Sigmoid colon (tissue), 4 donors: ENCODE measurements around the gene TWF1.

Experiments
- EP300 ChIP-seq, 4 donors: sonication (generic); formaldehyde crosslinking; IDR thresholded peaks; one replicate each; pipeline ENCODE4 v1.6.1; 2017; ENCODE audit warnings: antibody characterized with exemption in 4 of 4
- POLR2A ChIP-seq, 2 donors: fragments of 450-650 bp; IDR thresholded peaks; one replicate each; pipeline ENCODE4 v1.6.1; 2016; ENCODE audit warnings: antibody characterized with exemption in 2 of 2, mild to moderate bottlenecking in 2 of 2, moderate library complexity in 2 of 2
- POLR2AphosphoS5 ChIP-seq, 4 donors: sonication (generic); formaldehyde crosslinking; IDR thresholded peaks; one replicate each; pipeline ENCODE4 v1.6.1; 2017; ENCODE audit warnings: antibody characterized with exemption in 4 of 4
- TF ChIP-seq, protein P1 (sequence below), 4 experiments: fragments of 450-650 bp in 3 of 4; fragments of 200-600 bp in 1 of 4; IDR thresholded peaks; one replicate each; pipeline ENCODE4 v1.5.1; 2016 to 2019; ENCODE audit warnings: antibody characterized with exemption in 4 of 4, mild to moderate bottlenecking in 3 of 4, moderate library complexity in 2 of 4

DNA sequence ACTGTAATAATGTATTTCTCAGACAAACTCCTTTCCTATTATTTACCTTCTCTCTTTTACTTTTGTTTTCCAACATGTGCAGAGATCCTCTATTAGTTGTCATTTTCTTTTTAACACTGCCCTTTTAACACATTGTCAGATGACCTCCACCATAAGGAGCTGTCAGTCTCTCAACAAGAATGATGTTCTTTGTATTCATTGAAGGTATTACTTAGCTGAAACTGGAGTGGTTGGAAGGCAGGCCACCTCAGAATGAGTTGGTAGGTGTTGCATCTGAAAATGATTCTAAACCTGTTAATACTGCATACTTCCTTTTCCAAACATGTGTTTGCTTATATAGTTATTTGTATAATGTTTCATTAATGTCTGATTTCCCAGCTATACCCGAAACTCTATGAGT is 46.6 kb upstream of the TWF1 start:
- TF ChIP-seq, protein P1, sequence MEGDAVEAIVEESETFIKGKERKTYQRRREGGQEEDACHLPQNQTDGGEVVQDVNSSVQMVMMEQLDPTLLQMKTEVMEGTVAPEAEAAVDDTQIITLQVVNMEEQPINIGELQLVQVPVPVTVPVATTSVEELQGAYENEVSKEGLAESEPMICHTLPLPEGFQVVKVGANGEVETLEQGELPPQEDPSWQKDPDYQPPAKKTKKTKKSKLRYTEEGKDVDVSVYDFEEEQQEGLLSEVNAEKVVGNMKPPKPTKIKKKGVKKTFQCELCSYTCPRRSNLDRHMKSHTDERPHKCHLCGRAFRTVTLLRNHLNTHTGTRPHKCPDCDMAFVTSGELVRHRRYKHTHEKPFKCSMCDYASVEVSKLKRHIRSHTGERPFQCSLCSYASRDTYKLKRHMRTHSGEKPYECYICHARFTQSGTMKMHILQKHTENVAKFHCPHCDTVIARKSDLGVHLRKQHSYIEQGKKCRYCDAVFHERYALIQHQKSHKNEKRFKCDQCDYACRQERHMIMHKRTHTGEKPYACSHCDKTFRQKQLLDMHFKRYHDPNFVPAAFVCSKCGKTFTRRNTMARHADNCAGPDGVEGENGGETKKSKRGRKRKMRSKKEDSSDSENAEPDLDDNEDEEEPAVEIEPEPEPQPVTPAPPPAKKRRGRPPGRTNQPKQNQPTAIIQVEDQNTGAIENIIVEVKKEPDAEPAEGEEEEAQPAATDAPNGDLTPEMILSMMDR (IDR thresholded peaks at IDR 0.05) = no peak
- TF ChIP-seq POLR2AphosphoS5 (IDR thresholded peaks at IDR 0.05) = no peak
- no peak for TF ChIP-seq EP300 (IDR thresholded peaks at IDR 0.05)
- no peak for TF ChIP-seq POLR2A (IDR thresholded peaks at IDR 0.05)
